ACC112 (cell line): Measurements from ENCODE around the gene PYGM.

Experiments
- H2AFZ ChIP-seq: fragments of 200-600 bp; sonication (generic); one replicate; pipeline ENCODE4 v1.6.0; 2017; ENCODE audit warnings: antibody characterized with exemption, low read length; ENCODE audit not compliant: unreplicated experiment
- H3K27ac ChIP-seq: fragments of 200-600 bp; sonication (generic); 2 replicates; pipeline ENCODE4 v1.5.1; 2014; ENCODE audit warnings: low read depth, mild to moderate bottlenecking, antibody characterized with exemption, low read length, moderate library complexity
- H3K27me3 ChIP-seq: fragments of 200-600 bp; sonication (generic); 2 replicates; pipeline ENCODE4 v1.6.1; 2014; ENCODE audit warnings: mild to moderate bottlenecking, antibody characterized with exemption, low read length, moderate library complexity, mixed read lengths; ENCODE audit not compliant: insufficient read depth
- H3K36me3 ChIP-seq: fragments of 200-600 bp; sonication (generic); 2 replicates; pipeline ENCODE4 v1.6.1; 2016; ENCODE audit warnings: mild to moderate bottlenecking, antibody characterized with exemption, low read length, moderate library complexity, mixed read lengths; ENCODE audit not compliant: insufficient read depth
- H3K4me1 ChIP-seq: fragments of 200-600 bp; sonication (generic); one replicate; pipeline ENCODE4 v1.6.1; 2016; ENCODE audit warnings: low read length, mixed read lengths; ENCODE audit not compliant: insufficient read depth, unreplicated experiment, control insufficient read depth
- H3K4me3 ChIP-seq: fragments of 200-600 bp; sonication (generic); 2 replicates; pipeline ENCODE4 v1.5.1; 2014; ENCODE audit warnings: mild to moderate bottlenecking, low read depth, low read length
- H3K79me2 ChIP-seq: fragments of 200-600 bp; sonication (generic); one replicate; pipeline ENCODE4 v1.6.0; 2016; ENCODE audit warnings: low read length; ENCODE audit not compliant: control insufficient read depth, unreplicated experiment, insufficient read depth

Gene PYGM

GRCh38 chr11:64720640-64721358, 39.0 kb downstream of the PYGM start:
- no peak overlapping the region for H2AFZ ChIP-seq
- H3K79me2 ChIP-seq = no peaks in the 10 kb centered on the region
- H3K4me3 ChIP-seq = no peak overlapping the region
- H3K27ac ChIP-seq = no peak overlapping the region
- H3K27me3 ChIP-seq = peaks cover 61% of the 10 kb centered on the region
- no peaks in the 10 kb centered on the region for H3K4me1 ChIP-seq
- H3K36me3 ChIP-seq = no peaks in the 10 kb centered on the region

GRCh38 chr11:64720167-64720566, 39.6 kb downstream of the PYGM start:
- no peak overlapping the region for H3K27ac ChIP-seq
- no peak overlapping the region for H3K4me3 ChIP-seq
- H3K36me3 ChIP-seq = no peaks in the 10 kb centered on the region
- H3K79me2 ChIP-seq = no peaks in the 10 kb centered on the region
- no peak overlapping the region for H2AFZ ChIP-seq
- H3K27me3 ChIP-seq = peaks cover 67% of the 10 kb centered on the region
- H3K4me1 ChIP-seq = no peaks in the 10 kb centered on the region

GRCh38 chr11:64719406-64719805, 40.4 kb downstream of the PYGM start:
- H2AFZ ChIP-seq = no peak overlapping the region
- H3K27ac ChIP-seq = no peak overlapping the region
- peaks cover 75% of the 10 kb centered on the region for H3K27me3 ChIP-seq
- no peaks in the 10 kb centered on the region for H3K36me3 ChIP-seq
- H3K4me1 ChIP-seq = no peaks in the 10 kb centered on the region
- no peaks in the 10 kb centered on the region for H3K79me2 ChIP-seq
- no peak overlapping the region for H3K4me3 ChIP-seq

DNA sequence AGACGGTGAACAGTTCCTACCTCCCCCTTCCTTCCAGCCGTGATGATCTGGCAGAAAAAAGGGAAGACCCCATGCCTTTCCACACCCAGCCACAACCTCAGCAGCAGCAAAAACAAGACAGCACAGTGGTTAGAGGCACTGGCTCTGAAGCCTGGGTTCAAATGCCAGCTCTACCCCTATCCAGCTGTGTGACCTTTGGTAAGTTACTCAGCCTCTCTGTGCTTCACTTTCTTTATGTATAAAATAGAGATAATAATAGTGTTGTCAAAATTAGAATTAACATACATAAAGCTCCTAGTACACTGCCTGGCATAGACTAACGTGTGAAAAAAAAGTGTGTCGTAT, 41.0 kb downstream of the PYGM start:
- Histone ChIP-seq H3K4me3 (no peak overlapping the region), H2AFZ (no peak overlapping the region), H3K27me3 (peaks cover 82% of the 10 kb centered on the region), H3K79me2 (no peaks in the 10 kb centered on the region), H3K36me3 (no peaks in the 10 kb centered on the region), H3K27ac (no peak overlapping the region), H3K4me1 (no peaks in the 10 kb centered on the region)

- H3K4me3 ChIP-seq = no peak overlapping the region
- H3K27me3 ChIP-seq = peaks cover 84% of the 10 kb centered on the region
- no peaks in the 10 kb centered on the region for H3K79me2 ChIP-seq
- no peaks in the 10 kb centered on the region for H3K4me1 ChIP-seq
- H3K27ac ChIP-seq = no peak overlapping the region
- H3K36me3 ChIP-seq = no peaks in the 10 kb centered on the region
- no peak overlapping the region for H2AFZ ChIP-seq
Observed at GRCh38 chr11:64718084-64718779, 41.5 kb downstream of the PYGM start.

- Histone ChIP-seq H3K79me2 (no peaks in the 10 kb centered on the region), H3K36me3 (no peaks in the 10 kb centered on the region), H3K4me1 (no peaks in the 10 kb centered on the region), H2AFZ (no peak overlapping the region), H3K4me3 (no peak overlapping the region), H3K27ac (no peak overlapping the region), H3K27me3 (peaks cover 90% of the 10 kb centered on the region)
Observed at GRCh38 chr11:64717268-64717578, 42.6 kb downstream of the PYGM start.

GRCh38 chr11:64716473-64717267, 43.1 kb downstream of the PYGM start:
- no peaks in the 10 kb centered on the region for H3K79me2 ChIP-seq
- H3K27me3 ChIP-seq = peaks cover 90% of the 10 kb centered on the region
- no peaks in the 10 kb centered on the region for H3K4me1 ChIP-seq
- H3K4me3 ChIP-seq = no peak overlapping the region
- H3K27ac ChIP-seq = no peak overlapping the region
- H3K36me3 ChIP-seq = no peaks in the 10 kb centered on the region
- H2AFZ ChIP-seq = no peak overlapping the region

GRCh38 chr11:64715756-64716472, 43.9 kb downstream of the PYGM start:
- Histone ChIP-seq H2AFZ (no peak overlapping the region), H3K27ac (no peak overlapping the region), H3K4me1 (peaks cover 3% of the 10 kb centered on the region), H3K36me3 (no peaks in the 10 kb centered on the region), H3K4me3 (no peak overlapping the region), H3K27me3 (peaks cover 83% of the 10 kb centered on the region), H3K79me2 (no peaks in the 10 kb centered on the region)

DNA sequence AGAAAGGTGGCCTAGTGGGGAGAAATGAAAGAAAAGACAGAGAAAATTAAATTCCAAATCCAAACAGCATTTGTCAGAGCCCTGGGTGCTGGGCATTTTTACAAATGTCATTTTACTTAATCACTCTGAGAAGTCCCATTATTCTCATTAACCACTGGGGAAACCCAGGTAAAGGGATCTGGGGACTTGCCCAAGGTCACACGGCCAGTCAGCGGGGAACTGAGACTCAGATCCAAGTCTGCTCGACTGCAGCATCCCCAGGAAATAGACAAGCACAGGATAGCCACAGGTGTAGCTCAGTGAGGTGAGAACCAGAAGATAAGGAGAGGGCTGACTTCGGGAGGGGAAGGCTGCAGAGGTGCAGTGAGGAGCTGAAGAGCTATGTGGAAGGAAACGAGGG, 44.7 kb downstream of the PYGM start:
- Histone ChIP-seq H2AFZ (no peak overlapping the region), H3K27me3 (peaks cover 75% of the 10 kb centered on the region), H3K79me2 (no peaks in the 10 kb centered on the region), H3K27ac (no peak overlapping the region), H3K4me1 (peaks cover 11% of the 10 kb centered on the region), H3K36me3 (no peaks in the 10 kb centered on the region), H3K4me3 (no peak overlapping the region)

DNA sequence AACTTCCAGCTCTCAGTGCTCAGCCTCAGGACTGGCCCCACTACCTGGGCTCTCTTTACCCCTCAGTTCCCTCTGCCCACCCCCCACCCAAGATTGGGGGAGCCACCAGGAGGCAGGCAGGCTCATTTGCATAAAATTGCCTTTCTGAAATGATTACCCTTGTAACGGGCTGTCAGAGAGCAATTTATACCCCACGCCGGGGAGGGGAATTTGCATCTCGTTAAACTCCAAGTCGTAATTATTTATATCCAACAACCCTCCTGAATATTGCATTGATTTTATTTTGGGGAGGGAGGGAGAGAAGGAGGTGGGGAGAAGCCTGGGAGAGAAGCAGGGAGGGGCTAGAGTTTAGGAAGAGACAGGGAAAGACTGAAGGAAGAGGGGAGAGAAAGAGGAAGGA, 45.1 kb downstream of the PYGM start:
- no peak overlapping the region for H3K4me3 ChIP-seq
- H3K79me2 ChIP-seq = no peaks in the 10 kb centered on the region
- H3K27ac ChIP-seq = no peak overlapping the region
- H3K36me3 ChIP-seq = no peaks in the 10 kb centered on the region
- H2AFZ ChIP-seq = no peak overlapping the region
- H3K4me1 ChIP-seq = peaks cover 12% of the 10 kb centered on the region
- peaks cover 75% of the 10 kb centered on the region for H3K27me3 ChIP-seq
